ENCODE measurements around the gene MYO5B.

DNA sequence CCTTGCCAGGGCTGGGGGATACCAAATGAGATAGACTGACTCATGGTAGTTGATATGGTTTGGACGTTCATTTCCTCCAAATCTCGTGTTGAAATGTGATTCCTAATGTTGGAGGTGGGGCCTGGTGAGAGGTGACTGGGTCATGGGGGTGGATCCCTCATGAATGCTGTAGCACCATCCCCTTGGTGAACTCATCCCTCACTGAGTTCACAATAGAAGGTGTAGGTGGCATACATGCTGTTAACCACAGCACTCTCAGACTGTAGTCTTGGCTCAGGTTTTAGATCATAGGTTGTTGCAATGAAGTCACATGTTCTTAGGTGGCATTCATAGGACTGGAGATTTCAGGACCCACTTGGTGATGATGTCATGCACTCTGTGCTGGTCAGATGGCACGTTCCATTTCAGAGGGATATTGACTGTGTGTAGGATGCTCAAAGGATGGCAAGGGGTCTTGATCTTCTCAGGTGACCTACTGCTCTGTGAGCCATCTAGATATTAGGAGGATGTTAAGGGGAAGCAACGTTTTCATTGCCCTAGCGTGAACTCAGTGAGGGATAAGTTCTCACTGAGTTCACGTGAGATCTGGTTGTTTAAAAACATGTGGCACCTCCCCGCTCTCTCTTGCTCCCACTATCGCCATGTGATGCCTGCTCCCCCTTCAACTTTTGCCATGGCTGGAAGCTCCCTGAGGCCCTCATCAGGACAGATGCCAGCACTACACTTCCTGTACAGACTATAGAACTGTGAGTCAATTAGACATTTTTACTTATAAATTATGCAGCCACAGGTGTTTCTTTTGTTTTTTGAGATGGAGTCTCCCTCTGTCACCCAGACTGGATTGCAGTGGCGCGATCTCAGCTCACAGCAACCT is 307.8 kb downstream of the MYO5B start:
- no peak for TF ChIP-seq SP1 (IDR thresholded peaks at IDR 0.05; ENCODE audit: low read depth, low read length)
- no peak for TF ChIP-seq MTA3 (IDR thresholded peaks at IDR 0.05; ENCODE audit: borderline replicate concordance, low read length)
- TF ChIP-seq HDGF (IDR thresholded peaks at IDR 0.05), result no peak
- TF ChIP-seq, protein P1, sequence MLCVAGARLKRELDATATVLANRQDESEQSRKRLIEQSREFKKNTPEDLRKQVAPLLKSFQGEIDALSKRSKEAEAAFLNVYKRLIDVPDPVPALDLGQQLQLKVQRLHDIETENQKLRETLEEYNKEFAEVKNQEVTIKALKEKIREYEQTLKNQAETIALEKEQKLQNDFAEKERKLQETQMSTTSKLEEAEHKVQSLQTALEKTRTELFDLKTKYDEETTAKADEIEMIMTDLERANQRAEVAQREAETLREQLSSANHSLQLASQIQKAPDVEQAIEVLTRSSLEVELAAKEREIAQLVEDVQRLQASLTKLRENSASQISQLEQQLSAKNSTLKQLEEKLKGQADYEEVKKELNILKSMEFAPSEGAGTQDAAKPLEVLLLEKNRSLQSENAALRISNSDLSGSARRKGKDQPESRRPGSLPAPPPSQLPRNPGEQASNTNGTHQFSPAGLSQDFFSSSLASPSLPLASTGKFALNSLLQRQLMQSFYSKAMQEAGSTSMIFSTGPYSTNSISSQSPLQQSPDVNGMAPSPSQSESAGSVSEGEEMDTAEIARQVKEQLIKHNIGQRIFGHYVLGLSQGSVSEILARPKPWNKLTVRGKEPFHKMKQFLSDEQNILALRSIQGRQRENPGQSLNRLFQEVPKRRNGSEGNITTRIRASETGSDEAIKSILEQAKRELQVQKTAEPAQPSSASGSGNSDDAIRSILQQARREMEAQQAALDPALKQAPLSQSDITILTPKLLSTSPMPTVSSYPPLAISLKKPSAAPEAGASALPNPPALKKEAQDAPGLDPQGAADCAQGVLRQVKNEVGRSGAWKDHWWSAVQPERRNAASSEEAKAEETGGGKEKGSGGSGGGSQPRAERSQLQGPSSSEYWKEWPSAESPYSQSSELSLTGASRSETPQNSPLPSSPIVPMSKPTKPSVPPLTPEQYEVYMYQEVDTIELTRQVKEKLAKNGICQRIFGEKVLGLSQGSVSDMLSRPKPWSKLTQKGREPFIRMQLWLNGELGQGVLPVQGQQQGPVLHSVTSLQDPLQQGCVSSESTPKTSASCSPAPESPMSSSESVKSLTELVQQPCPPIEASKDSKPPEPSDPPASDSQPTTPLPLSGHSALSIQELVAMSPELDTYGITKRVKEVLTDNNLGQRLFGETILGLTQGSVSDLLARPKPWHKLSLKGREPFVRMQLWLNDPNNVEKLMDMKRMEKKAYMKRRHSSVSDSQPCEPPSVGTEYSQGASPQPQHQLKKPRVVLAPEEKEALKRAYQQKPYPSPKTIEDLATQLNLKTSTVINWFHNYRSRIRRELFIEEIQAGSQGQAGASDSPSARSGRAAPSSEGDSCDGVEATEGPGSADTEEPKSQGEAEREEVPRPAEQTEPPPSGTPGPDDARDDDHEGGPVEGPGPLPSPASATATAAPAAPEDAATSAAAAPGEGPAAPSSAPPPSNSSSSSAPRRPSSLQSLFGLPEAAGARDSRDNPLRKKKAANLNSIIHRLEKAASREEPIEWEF (IDR thresholded peaks at IDR 0.05; ENCODE audit: insufficient replicate concordance, low read depth, low read length), result no peak
- TF ChIP-seq, protein P2, sequence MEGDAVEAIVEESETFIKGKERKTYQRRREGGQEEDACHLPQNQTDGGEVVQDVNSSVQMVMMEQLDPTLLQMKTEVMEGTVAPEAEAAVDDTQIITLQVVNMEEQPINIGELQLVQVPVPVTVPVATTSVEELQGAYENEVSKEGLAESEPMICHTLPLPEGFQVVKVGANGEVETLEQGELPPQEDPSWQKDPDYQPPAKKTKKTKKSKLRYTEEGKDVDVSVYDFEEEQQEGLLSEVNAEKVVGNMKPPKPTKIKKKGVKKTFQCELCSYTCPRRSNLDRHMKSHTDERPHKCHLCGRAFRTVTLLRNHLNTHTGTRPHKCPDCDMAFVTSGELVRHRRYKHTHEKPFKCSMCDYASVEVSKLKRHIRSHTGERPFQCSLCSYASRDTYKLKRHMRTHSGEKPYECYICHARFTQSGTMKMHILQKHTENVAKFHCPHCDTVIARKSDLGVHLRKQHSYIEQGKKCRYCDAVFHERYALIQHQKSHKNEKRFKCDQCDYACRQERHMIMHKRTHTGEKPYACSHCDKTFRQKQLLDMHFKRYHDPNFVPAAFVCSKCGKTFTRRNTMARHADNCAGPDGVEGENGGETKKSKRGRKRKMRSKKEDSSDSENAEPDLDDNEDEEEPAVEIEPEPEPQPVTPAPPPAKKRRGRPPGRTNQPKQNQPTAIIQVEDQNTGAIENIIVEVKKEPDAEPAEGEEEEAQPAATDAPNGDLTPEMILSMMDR (IDR thresholded peaks at IDR 0.05 in 2 of 3, conservative IDR thresholded peaks at IDR 0.05 in 1 of 3; ENCODE audit: control insufficient read depth in 2 of 3, extremely low read depth in 1 of 3, insufficient read depth in 1 of 3, low read depth in 3 of 3, low read length in 3 of 3), result no peak
